NOMO-1 treated with dmso at 0.1 percent for 144 hours (cell line): ENCODE data around the gene MGAT5.

Experiments used
- DNase-seq: peaks from one replicate; lab custom pipeline; 2025; ENCODE audit not compliant: unreplicated experiment; lab: John Stamatoyannopoulos, UW

MGAT5 gene

DNA sequence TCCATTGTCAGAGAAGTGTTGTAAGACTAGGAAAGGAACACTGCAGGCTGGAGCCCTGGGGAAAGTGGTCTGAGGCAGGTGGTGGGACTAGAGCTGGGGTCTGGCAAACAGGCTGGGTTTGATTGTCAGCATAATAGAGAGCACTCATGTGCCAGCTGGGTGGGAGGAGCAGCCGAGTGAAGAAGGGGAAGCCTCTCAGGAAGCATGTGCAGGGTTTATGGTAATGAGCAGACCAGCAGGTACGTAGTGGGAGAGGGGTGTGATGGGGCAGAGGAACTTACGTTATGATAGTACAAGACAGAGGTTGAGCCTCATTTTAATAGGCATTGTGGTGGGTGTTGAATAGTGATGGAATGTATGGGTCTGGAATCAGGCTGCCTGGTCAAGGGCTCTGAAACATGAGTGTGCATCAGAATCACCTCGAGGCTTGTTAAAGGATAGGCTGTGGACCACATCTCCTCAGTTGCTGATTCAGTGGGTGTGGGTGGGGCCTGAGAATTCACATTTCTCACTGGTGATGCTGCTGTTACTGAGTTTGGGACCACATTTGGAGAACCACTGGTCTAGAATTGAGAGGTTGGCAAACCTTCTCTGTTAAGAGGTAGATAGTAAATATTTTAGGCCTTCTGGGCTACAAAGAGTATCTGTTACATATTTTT, 1.7 kb upstream of the MGAT5 start:
- DNase-seq, result no peak

DNA sequence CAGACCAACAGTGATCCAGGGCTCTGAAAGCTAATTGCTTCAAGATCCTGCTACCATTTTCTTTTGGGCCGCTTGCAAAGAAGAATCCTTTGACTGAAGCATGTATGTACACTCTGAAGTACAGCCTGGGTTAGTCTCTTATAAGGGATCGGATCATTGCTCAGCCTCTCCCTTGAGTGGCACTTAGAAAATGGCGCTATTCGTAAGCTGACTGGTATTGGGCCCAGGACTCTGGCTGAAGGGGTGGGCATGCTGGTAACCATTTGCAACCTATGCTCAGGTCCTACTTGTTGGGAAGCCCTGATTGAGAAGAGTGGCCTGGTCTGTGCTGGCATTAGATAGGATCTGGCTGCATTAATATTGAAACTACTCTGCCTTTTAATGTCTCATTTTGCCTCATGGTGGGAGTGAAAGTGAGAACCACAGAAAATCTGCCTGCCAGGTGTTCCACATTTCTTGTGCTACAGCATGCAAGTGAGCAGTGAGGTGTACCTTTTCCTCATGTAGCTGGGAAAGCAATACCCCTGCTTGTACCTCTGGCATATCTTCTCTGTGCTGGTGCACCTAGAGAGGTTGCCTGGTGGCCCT, 661 bp upstream of the MGAT5 start:
- no peak for DNase-seq

DNA sequence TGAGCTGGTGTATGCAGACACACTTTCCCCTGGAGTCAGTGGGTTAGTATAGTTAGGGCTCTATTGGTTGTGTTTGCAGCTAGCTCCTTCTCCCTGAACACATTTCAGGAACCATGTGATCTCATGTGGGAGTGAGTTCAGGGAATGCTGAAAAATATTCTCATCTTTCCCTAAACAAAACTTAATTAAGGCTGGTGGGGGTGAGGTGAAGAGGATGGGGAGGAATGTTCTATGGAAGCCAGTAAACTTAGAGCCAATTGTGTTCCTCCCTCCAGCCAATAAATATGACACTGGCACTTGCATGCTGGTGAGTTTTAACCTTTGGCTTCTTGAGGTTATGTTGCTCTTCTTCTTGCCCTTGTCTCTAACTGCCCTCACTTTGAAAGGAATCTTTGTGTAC, 952 bp downstream of the MGAT5 start:
- no peak for DNase-seq

DNA sequence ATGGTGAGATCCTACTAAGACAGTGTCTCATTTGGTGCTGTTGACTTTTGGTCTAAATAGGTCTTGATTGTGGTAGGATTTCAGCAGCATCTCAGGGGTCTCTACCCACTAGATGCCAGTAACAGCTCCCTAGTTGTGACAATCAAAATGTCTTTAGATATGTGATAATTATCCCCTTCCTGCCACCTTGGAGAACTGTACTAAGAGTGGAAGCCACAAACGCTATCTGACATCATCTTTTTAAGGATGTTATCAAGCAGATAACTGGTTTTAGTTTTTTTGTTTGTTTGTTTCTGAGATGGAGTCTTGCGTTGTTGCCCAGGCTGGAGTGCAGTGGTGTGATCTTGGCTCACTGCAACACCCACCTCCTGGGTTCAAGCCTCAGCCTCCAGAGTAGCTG, 3.1 kb downstream of the MGAT5 start:
- DNase-seq, result no peak

DNA sequence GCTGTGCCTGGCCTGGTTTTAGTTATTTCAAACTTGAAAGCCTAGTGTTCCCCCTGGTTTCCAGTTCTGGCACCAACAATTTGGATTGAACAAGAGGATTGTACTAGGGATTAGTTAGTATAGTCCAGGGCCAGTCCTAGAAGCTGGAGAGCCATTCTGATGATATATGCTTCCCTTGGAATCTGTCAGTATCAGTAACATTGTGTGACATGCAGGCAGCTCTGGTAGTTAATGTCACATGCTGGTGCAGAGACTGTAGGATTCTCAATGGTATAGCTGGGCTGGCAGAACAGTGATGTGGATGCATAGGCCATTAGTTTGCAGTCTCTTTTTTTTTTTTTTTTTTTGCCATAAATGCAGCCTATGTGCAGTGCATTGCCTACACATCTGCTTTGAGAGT, 3.6 kb downstream of the MGAT5 start:
- DNase-seq, result no peak

DNA sequence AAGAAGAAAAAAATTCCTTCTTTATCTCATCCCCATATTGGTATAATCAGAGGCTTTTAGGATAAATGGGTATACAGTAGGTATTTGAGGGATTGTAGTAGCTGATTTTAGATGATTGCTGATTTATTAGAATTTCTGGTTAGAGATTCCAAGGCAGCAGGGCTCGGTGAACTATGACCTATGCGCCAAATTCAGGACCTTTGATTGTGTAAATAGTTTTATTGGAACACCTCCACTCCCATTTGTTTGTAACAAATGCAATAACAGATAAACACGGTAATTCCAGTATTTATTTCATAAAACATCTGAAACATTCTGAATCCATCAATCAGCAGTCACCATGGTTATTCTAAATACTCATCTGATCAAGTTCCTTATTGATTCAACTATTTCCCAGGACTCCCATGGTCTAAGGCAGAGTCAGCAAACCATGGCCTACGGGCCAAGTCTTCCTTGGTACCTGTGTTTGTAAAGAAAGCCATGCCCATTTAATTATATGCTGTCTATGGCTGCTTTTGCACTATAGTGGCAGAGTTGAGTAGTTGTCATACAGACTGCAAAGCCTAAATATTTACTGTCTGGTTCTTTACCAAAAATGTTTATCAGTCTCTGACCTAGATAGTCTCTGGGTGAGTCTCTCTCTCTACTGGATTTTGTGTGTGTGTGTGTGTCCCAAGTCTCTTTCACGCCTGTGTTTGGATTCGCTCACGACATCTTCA, 4.3 kb downstream of the MGAT5 start:
- DNase-seq, result no peak

DNA sequence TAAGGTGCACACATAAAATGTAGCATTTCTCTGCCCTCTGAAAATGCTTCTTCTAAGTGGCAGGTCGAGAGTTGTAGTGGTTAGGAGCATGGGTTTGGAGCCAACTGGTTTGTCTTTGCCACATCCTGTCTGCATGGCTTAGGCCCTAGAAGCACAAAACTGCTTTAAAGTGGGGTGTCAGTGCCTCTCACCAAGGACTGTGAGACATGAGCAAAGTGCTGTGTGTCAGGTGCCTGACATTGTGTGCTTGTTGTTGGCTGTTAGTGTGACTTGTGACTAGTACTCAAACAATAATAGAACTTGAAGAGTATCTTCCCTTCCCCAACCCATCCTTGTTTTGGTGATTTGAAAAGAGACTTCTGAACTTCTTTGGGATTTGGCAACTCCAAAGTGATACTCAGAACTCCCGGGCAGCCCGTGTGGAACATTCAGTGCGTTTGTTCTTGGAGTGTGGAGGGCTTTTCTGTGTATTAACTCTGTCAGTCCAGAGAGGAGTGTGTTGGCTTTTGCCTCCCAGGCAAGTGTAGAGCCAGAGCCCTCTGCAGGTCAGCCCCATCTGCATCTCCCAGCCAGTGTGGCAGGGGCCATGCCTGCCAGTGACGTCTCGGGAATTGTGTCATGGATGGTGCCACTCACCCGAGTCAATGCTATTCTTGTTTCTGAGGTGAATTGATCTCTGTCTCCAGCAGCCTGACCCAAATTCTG, 5.0 kb downstream of the MGAT5 start:
- no peak for DNase-seq

DNA sequence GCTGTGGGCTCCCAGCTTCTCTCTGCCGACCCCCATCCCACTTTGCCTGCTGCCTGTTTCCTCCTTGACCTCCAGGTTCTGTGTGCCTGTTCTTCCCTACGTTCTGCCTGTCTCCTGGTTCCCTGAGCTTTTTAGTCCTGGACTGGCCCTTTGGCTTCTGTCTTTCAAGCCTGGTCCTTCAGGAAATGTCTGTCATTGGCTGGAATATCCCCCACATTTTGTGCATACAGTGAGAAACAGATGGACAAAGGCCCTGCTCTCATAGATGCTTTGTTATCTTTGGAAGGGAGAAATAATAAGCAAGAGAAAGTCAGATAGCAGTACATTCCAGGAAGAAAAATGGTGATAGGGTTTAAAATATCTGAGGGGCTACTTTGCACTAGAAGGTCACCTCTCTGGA, 5.7 kb downstream of the MGAT5 start:
- DNase-seq, result no peak

DNA sequence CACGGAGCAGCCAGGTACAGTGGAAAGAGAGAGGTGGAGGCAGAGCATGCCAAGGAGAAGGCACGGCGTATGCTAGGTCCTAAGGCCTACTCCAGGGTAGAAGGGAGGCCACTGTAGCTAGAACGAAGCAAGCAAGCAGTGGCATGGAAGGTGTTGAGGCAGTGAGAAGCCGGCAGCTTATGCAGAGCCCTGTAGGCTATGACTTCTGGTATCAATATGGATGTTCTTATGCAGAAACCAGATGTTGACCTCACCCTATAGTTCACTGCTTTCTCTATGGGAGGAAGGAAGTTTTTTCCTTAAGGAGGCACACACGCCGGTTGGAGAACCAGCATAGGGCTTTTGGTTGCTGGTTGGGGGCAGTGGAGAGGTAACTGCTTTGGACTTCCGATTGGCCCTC, 6.1 kb downstream of the MGAT5 start:
- no peak for DNase-seq

DNA sequence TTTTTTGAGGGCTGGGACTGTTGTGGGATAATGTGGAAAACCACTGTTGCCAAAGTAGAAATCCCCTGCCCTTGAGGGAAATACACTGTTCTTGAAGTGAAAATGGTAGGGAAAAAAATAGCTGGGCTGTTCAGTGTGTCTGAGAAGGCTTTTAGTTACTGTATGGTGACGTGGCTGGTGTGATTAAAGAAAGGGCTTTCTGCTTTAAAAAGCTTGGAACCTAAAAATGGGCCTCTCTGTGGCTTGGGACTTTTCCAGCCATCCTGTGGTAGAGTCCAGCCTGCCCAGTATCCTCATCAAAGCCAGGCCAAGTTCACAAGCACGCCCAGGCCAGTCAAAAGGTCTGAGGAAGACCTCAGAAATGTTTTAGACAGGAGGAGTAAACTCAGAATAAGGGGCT, 6.8 kb downstream of the MGAT5 start:
- no peak for DNase-seq

DNA sequence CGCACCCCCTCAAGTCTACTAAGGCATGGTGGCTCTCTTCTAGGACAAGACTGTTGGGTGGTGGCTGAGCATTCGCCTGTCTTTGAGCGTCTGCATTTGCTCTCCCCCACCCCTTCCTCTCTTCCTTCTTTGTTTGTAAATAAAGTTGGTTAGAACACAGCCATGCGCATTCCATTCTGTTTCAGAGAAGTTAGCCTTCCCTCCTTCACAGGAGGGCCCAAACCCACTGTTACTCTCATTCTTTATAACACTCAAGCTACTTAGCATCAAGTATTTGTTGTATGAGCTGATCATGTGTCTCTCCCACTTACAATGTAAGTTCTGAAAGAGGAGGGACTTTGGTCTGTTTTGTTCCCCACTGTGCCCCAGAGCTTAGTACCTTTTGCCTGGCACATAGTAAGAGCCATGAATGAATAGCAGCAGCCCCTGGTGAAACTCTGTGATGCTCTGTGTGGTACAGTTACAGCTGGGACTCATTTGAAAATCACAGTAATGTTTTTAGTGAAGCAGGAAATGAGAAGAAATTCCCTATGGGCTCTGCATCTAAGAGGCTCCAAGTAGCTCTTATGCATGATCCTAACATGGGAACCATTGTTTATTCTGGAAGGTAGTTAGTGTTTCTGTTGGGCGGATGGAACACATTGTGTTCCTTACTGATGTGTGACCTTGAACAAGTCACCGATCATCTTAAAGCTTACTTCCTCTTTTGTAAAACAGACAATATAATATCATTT, 7.7 kb downstream of the MGAT5 start:
- no peak for DNase-seq

DNA sequence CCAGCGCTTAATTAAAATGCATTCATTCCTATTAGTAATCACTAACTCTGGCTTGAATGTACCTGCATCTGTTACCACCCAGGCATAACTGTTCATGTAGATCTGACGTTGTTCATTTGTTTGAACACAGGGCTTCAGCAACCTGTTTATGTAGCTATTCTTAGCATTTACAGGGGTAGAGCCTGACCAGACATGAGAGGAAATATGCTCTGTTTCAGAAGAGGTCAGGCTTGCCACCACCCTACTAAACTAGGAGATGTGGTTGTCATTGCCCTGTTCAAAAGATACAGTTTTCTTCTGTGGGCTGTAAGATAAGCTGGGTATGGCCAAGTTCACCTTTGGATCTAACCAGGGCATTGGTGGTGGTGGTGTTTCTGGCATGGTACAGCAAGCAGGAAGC, 8.8 kb downstream of the MGAT5 start:
- DNase-seq, result no peak

DNA sequence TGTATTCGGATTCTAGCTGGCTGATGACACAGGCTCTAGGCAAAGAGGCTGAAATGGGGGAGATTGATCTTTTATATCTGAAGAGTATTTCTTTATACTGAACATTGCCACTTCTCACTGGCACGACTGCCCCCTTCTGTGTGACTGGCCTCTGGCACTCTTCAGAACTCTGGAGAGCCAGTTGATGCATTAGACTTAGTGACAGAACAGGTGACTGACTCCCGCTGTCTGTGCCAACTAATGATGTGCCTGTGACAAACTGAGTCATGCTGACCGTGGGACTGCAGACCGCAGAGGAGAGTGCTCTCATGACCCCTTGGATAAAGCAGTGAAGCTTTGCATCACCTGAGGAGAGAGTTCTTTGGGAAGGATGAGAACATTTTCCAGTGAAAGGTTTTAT, 14.4 kb downstream of the MGAT5 start:
- no peak for DNase-seq

DNA sequence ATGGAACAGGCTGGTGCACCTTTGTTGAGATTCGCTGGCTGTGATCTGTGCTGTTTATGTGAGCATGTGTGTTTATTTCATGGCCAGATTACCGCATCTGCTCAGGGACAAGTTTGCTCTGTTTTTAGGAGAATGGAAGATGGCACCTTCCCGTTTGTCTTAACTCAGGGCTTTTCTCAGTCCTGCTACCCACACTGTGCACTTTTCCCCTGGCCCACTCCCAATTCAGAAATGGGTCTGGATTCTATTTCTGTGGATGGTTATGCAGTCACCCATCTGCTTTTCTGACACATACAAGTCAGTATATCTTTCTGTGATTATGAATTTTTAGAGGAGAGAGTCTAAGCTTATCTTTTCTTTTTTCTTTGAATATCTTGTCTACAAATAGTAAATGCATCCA, 15.4 kb downstream of the MGAT5 start:
- DNase-seq, result no peak

DNA sequence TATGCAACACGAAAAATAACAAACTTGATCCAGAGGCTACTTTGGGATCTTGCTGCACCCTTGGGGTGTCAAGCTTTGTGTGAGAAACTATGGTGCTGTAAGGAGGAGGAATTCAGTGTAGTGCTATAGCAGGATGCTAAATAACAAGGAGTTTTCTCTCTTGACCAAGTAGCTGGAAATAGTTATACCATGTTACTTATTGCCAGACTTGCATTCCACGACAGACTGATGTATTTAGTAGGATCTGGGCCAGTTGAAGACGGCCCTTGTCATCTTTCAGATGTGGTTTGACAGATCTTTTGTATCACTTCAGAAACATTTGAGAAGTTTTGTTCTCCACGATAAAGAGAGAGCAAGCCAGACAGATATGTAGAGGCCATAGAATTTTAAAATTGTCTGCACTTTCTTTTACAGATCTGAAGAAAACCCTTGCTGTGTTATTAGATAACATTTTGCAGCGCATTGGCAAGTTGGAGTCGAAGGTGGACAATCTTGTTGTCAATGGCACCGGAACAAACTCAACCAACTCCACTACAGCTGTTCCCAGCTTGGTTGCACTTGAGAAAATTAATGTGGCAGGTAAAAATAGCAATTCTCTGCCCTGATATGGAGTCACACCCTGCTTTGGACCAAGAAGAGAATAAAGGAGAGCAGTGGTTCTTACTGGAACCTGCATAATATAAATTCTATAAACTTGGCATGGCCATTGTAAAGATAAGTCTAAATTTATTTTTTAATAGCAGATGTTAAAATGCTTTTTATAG, 16.3 kb downstream of the MGAT5 start:
- DNase-seq, result no peak

DNA sequence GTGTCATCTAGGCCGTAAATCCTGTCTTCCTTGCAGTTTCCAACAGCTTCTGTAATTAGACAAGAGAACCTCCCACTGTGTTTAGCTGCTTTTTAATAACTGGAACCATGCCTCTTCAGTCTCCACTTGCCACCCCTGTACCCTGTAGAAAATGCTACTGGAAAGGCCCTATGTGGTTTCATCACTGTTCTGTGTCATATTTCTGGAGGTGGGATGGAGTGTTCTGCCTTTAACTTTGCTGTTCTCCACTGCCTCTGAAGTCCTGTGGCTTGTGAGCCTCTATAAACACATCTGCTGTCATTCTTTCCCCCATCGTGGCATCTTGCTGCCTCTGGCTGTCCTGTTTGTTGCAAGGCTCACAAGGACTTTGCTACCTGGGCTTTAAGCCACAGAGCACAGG, 17.9 kb downstream of the MGAT5 start:
- no peak for DNase-seq

DNA sequence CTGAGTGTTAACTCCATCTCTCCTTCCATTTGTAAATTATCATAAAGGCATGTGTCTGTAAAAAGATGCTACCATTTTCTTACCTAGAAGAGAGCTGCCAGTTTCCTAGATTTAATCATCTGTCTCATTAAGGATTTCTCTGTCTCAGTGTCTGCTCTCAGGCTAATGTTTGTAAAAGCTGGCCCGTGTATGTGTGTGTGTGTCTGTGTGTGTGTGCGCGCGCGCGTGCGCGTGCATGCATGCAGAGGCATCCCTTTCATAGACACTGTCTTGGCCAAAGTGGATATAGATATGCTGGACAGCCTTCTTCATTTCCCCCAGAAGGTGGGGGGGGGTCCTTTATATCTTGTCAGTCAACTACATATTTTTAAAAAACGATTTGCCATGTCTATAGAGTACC, 18.9 kb downstream of the MGAT5 start:
- DNase-seq, result no peak

DNA sequence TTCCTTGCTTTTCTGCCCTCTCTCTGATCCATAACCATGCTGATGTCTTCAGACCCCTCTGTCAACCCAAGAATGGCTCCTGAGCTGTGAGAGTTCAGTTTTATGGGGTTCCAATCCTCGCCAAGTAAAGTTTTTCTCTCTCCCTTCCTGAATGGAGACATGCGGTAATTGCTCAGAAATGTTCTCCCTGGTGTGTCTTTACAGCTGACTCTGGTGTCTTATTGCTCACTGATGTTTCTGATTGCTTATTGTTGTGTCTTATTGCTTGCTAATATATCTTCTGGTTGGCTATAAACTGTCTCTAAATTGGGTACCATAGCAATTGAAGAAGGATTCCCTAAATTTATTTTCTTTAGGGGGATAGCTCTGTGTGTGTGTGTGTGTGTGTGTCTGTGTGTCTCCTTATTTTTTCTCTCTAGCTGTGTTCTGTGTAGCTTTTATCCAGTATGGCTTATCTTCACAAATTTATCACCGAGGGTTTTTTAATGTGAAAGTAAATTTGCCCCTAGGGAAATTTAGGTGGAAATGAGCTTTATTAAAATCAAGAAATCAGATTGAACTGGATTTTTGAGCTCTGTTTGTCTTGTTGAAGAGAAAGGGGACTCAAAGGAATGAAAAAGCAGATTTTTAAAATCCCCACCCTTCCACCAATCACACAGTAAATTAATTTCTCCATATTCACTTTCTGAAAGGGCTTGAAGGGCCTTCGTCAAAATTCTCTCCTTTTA, 19.5 kb downstream of the MGAT5 start:
- DNase-seq, result no peak

DNA sequence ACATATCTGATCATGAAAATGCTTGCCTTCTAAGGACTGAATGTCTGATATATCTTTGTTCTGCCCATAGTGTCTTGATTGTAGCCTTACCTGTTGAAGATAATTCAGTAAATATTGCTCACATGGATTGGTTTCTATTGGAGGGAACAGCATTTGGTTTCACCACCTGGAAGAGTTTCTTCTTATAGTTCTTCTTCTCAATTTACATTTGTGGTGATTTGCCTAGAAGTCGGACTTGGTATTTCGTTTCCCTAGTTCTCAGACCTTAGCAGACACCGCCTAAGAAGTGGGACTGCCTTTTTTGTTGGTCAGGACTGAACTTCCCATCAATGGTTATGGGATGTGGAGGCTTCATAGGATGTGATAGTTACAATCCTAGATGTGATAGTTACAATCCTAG, 20.2 kb downstream of the MGAT5 start:
- DNase-seq, result no peak
